HL-60 (cell line): ENCODE measurements around the gene ZNF283.
A peak's percentile ranks its signal among the peaks of the same experiment; 100 is the strongest.

Experiments
- GABPA ChIP-seq: IDR thresholded peaks from 2 replicates; pipeline ENCODE4 v1.6.1; 2012; ENCODE audit warnings: low read depth
- POLR2AphosphoS5 ChIP-seq: IDR thresholded peaks from 2 replicates; pipeline ENCODE4 v1.6.1; 2012; ENCODE audit warnings: low read depth
- SPI1 ChIP-seq: IDR thresholded peaks from 2 replicates; pipeline ENCODE4 v1.6.1; 2012; ENCODE audit warnings: low read depth, mild to moderate bottlenecking, borderline replicate concordance
- TF ChIP-seq, protein P1 (sequence below): IDR thresholded peaks from one replicate; pipeline ENCODE4 v1.5.1; 2011; ENCODE audit warnings: low read length, control low read depth, inconsistent platforms; ENCODE audit not compliant: insufficient read depth
- TF ChIP-seq, protein P2 (sequence below): IDR thresholded peaks from 2 replicates; pipeline ENCODE4 v1.6.1; 2012; ENCODE audit warnings: low read depth; ENCODE audit not compliant: insufficient replicate concordance

DNA sequence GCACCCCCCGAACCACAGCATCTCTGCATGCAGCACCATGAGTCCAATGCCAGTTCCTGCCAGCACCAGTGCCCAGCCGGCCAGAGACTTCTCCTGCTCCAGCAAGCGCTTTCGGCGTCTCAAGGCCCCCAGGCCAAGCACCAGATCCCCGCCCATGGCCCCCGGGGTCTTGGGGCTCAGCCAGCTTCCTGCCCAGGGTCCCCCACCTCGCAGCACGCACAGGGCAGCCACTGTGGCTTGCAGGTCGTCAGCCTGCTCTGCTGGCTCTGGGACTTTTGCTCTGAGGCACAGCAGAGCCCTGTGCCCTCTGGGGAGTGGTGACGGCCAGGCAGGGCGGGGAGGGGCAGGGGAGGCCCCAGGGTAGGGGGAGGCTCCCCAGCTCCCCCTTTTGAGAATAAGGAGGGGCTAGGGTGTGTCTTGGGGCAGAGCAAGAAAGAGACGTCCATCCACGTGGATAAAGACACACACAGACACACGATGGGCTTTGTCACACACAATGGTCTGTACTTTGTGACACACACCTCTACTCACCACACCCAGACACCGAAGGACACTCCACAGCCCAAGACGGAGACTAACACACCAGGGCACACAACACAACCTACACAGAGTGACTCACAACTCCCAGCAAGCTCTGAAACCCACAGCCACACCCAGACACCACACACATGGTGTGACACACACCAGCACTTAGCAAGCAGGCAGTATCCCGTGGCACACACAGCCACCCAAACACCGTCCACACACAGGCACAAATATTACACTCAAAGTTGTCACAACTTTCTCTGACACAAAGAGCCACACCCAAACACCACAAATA lies 46.2 kb upstream of the ZNF283 start, which contains the start of gene KCNN4:
- TF ChIP-seq, protein P1, sequence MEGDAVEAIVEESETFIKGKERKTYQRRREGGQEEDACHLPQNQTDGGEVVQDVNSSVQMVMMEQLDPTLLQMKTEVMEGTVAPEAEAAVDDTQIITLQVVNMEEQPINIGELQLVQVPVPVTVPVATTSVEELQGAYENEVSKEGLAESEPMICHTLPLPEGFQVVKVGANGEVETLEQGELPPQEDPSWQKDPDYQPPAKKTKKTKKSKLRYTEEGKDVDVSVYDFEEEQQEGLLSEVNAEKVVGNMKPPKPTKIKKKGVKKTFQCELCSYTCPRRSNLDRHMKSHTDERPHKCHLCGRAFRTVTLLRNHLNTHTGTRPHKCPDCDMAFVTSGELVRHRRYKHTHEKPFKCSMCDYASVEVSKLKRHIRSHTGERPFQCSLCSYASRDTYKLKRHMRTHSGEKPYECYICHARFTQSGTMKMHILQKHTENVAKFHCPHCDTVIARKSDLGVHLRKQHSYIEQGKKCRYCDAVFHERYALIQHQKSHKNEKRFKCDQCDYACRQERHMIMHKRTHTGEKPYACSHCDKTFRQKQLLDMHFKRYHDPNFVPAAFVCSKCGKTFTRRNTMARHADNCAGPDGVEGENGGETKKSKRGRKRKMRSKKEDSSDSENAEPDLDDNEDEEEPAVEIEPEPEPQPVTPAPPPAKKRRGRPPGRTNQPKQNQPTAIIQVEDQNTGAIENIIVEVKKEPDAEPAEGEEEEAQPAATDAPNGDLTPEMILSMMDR, result no peak
- peak; percentile 79 for TF ChIP-seq POLR2AphosphoS5
- TF ChIP-seq, protein P2, sequence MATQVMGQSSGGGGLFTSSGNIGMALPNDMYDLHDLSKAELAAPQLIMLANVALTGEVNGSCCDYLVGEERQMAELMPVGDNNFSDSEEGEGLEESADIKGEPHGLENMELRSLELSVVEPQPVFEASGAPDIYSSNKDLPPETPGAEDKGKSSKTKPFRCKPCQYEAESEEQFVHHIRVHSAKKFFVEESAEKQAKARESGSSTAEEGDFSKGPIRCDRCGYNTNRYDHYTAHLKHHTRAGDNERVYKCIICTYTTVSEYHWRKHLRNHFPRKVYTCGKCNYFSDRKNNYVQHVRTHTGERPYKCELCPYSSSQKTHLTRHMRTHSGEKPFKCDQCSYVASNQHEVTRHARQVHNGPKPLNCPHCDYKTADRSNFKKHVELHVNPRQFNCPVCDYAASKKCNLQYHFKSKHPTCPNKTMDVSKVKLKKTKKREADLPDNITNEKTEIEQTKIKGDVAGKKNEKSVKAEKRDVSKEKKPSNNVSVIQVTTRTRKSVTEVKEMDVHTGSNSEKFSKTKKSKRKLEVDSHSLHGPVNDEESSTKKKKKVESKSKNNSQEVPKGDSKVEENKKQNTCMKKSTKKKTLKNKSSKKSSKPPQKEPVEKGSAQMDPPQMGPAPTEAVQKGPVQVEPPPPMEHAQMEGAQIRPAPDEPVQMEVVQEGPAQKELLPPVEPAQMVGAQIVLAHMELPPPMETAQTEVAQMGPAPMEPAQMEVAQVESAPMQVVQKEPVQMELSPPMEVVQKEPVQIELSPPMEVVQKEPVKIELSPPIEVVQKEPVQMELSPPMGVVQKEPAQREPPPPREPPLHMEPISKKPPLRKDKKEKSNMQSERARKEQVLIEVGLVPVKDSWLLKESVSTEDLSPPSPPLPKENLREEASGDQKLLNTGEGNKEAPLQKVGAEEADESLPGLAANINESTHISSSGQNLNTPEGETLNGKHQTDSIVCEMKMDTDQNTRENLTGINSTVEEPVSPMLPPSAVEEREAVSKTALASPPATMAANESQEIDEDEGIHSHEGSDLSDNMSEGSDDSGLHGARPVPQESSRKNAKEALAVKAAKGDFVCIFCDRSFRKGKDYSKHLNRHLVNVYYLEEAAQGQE, result no peak
- no peak for TF ChIP-seq GABPA
- no peak for TF ChIP-seq SPI1
